HG03064 (cell line): Measurements from ENCODE around the gene DNAJC5.
"Not testable (repeated sequence)": the region's sequence is repeated elsewhere in the genome, so short reads cannot be mapped to it uniquely, and the experiment has no call there.

ENCODE experiments used
- ATAC-seq: cut with Tn5 transposase; IDR thresholded peaks from one replicate; pipeline ENCODE4 v1.9.1; 2021; ENCODE audit warnings: low read depth; ENCODE audit not compliant: unreplicated experiment

The DNAJC5 gene

GRCh38 chr20:63860325-63861051, 34.4 kb upstream of the DNAJC5 start:
- ATAC-seq = no peak

- ATAC-seq = no peak
Measured at GRCh38 chr20:63861365-63861934, 33.5 kb upstream of the DNAJC5 start, which contains the start of gene ABHD16B. Gene ABHD16B, plus strand, starts transcription at chr20:63861498. Its CDS starts 43 bp downstream, at chr20:63861541.

GRCh38 chr20:63861981-63862901, 32.7 kb upstream of the DNAJC5 start:
- no peak for ATAC-seq

- ATAC-seq = no peak
Measured at GRCh38 chr20:63863021-63863797, 31.7 kb upstream of the DNAJC5 start.

- peak; percentile 53 for ATAC-seq
Measured at GRCh38 chr20:63863798-63864544, 31.0 kb upstream of the DNAJC5 start.

GRCh38 chr20:63864545-63864977, 30.4 kb upstream of the DNAJC5 start:
- no peak for ATAC-seq

- ATAC-seq = peak; percentile 49
Measured at GRCh38 chr20:63864978-63865640, 29.8 kb upstream of the DNAJC5 start, which contains the start of gene TPD52L2. Gene TPD52L2, plus strand, starts transcription at chr20:63865270. Its CDS starts 96 bp downstream, at chr20:63865366.

GRCh38 chr20:63867042-63867441, 27.9 kb upstream of the DNAJC5 start:
- not testable (repeated sequence) for ATAC-seq

GRCh38 chr20:63868264-63868663, 26.7 kb upstream of the DNAJC5 start:
- no peak for ATAC-seq

- ATAC-seq = no peak
Measured at GRCh38 chr20:63873477-63873971, 21.4 kb upstream of the DNAJC5 start.

- ATAC-seq = not testable (repeated sequence)
Measured at GRCh38 chr20:63874241-63874640, 20.7 kb upstream of the DNAJC5 start.

- no peak for ATAC-seq
Measured at GRCh38 chr20:63876489-63877036, 18.4 kb upstream of the DNAJC5 start.

- ATAC-seq = no peak
Measured at GRCh38 chr20:63877755-63878470, 17.0 kb upstream of the DNAJC5 start.

- ATAC-seq = no peak
Measured at GRCh38 chr20:63878899-63879663, 15.8 kb upstream of the DNAJC5 start.

GRCh38 chr20:63880901-63881300, 14.0 kb upstream of the DNAJC5 start:
- ATAC-seq = not testable (repeated sequence)

- no peak for ATAC-seq
Measured at GRCh38 chr20:63881451-63882226, 13.3 kb upstream of the DNAJC5 start.
